ENCODE results near the gene SUN1.
"Not testable (repeated sequence)": the region's sequence is repeated elsewhere in the genome, so short reads cannot be mapped to it uniquely, and the experiment has no call there.

SUN1 gene

DNA sequence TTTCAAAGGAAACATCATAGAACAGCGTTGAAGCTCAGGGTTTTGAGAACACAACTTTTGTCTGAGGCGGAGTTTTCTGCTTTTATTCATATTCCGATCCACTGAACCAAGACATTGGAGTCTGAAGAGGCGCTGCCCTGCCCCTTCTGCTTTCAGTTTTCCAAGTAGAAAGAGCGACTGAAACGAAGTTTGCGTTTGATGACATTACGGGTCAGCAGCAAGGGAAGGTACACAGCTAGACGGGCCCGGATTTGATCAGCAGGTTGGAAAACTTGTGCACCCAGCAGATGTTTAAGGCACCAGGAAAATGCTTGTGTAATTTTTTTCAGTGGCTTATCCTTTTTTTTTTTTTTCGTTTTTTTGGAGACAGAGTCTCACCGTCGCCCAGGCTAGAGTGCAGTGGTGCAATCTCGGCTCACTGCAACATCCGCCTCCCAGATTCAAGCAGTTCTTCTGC is 720 bp downstream of the SUN1 start:
- FAIRE-seq: no peak

DNA sequence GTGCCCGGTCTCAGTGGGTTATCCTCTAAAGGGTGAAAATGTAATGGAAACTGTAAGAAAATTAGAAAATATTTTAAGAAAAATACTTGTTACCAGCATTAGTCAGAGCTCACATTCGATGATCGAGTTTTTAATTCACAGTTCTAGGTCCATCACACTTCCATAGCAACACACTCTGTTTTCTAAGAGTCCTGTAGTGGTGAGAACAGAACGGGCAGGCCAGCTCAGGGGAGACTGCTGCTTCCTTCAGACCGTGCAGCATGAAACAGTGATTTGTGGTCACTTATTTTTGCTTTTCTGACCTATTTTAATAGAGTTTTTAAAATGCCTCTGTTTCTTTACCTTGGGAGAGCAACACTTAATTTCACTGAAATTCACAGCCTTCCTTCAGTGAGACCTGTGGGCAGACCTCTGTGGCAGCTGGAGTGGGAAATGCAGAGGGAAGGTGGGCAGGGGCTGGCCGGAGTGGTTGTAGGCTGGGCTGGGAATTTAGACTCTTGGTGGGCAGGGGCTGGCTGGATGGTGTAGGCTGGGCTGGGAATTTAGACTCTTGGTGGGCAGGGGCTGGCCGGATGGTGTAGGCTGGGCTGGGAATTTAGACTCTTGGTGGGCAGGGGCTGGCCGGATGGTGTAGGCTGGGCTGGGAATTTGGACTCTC is 1.5 kb downstream of the SUN1 start:
- no peak for FAIRE-seq
- DNase-seq (ENCODE audit: extremely low spot score, insufficient read length, low read depth): no peak

More for the DNA sequence above, 720 bp downstream of the SUN1 start:
- DNase-seq (ENCODE audit: extremely low spot score, insufficient read length, low read depth): no peak

DNA sequence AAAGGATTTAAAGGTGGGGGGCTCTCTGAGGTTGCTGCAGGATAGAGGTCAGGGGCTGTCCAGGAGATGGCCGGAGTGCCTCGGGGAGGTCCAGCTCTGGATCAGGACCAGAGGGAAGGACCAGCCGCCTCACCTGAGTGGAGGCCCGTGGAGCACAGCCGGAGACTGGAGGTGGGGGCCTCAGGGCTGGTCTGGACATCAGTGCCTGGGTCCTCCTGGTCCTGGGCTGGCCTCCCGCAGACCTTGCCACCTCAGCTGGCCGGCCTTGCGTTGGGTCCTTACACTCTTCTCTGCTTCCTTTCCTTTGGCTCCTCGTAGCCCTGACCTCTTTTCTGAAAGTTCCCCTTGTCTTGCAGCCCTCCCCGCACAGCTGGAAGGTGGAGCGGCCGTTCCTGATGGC is 2.0 kb downstream of the SUN1 start:
- DNase-seq (ENCODE audit: extremely low spot score, insufficient read length, low read depth) (no peak), FAIRE-seq (no peak)

DNA sequence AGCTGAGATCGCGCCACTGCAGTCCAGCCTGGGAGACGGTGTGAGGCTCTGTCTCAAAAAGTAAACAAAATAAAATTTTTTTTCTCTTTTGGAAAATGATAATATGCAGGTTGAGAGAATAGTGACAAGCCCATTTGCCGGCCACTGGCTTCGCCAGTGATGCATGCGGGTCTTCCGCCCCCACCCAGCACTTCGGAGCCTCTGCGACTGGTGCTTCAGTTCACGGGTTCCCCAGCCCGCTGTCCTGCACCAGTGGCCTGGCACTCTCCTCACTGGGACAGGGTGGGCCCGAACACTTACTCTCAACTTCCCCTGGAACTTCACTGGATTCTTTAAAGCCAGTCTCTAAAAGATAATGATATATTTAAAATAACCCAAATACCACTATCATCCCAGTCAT is 2.7 kb downstream of the SUN1 start:
- FAIRE-seq (no peak), DNase-seq (ENCODE audit: extremely low spot score, insufficient read length, low read depth) (no peak)

DNA sequence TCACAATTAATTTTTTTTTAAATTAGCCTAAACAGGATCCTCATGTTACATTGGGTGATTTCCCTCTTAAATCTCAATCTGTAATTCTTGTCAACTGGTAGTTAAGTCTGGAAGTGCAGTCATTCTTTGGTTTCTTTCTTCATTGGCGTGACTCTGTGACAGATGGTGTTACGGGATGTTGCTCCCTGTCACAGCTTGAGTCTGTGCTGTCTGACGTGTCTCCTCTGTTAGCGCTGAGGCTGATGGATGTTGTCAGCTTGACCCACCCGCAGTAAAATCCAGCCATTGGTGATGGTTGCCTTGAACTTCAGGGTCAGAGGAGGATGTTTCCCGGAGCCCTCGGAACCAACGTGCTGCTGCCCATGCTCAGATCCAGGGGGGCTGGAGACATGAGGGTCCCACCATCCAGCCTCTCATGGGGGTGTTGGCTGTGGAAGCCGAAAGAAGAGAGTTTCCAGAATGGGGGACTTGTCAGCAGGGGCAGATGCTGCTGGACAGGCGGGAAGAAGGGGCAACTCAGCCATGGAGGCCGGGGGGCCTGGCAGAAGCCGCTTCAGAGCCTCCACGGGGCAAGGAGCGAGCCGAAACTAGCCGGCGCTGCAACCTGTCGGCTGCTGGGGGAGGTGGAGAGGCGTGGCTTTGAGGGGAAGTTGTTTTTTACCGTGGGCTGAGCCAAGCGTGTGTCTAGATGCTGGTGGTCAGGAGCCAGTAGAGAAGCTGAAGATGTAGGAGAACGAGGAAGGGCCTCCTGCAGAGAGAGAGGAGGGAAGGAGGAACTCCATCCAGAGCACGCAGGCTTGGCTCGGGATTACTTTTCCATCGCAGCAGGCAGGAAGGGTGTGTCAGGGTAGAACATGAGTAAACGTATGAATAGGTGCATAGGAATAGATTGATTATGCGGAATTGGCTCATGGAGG is 3.5 kb downstream of the SUN1 start:
- peak; percentile 75 for FAIRE-seq

DNA sequence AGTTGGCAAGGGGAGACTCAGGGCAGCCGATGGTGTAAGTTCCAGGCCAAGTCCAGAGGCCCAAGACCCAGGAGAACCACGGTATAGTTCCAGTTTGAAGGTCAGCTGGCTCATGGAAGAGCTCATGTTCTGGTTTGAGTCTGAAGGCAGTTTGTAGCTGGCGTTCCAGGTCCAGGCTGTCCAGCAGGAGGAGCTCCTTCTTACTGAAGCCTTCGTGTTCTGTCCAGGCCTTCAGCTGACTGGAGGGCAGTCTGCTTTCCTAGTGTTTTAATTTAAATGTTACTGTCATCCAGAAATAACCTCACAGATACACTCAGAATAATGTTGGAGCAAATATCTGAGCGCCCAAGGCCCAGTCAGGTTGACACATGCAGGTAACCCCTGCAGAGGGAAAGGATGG is 4.2 kb downstream of the SUN1 start:
- FAIRE-seq (no peak), DNase-seq (ENCODE audit: extremely low spot score, insufficient read length, low read depth) (no peak)

More for the DNA sequence above, 3.5 kb downstream of the SUN1 start:
- no peak for DNase-seq (ENCODE audit: extremely low spot score, insufficient read length, low read depth)

DNA sequence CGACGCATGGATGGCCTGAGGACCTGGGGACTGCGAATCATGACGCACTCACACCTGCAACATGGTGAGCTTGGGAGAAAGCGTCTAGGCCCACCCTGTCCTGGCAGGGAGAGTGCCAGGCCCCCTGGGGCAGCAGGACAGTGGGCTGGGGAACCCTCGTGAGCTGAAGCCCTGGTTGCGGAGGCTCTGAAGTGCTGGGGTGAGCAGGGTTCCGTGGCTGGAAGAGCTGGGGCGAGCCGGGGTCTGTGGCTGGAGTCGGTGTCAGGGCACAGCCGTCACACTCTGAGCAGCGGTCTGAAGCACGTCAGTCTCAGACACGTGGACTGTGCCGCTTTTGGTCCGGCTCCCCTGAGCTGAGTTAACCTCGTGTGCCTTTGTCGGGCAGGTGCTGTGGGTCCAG is 4.7 kb downstream of the SUN1 start:
- DNase-seq (ENCODE audit: extremely low spot score, insufficient read length, low read depth) (no peak), FAIRE-seq (no peak)

DNA sequence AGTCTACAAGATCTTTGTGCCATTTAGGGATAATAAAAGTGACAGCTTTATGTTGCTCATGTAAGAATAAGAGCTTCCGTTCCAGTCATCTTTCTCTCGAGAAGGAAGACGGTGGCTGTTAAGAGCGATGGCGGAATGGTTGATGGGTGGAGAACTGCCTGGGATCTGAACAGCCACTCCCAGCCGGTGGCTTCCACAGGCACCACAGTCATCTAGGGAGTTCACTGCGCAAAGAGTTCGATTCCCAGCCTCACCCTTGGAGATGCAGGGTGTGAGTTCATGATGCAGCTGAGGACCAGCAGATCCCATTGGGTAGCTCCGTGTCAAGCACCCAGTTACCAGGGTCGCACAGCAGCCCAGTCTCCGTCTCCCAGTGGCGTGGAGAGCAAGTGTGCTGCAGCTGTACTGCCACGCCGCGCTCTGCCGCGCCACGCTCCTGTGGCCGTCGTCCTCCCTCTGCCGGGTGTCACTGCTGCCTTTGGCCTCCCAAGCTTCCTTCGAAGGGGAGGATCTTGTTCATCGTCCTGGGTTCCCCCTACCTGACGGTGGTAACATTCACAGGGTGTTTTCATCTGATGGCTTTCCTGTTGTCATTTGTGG is 7.8 kb downstream of the SUN1 start:
- no peak for FAIRE-seq

DNA sequence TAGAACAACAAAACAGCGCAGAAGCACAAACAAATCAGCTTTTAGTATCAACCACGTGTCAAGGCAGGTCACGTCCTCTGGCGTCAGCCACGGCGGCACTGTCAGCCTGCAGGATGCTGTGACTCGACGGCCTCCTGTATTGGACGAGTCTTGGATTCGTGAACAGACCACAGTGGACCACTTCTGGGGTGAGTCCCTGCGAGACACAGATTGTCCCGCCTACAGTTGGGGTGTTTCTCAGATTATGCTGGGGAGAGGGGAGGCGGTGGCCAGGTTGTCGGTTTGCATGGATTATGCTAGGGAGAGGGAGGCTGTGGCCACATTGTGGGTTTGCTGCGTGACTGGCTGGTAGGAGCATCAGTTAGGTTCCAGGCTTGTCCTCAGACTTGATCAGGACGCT is 9.7 kb downstream of the SUN1 start:
- no peak for DNase-seq (ENCODE audit: extremely low spot score, insufficient read length, low read depth)
- FAIRE-seq: no peak

More for the DNA sequence above, 7.8 kb downstream of the SUN1 start:
- no peak for DNase-seq (ENCODE audit: extremely low spot score, insufficient read length, low read depth)

DNA sequence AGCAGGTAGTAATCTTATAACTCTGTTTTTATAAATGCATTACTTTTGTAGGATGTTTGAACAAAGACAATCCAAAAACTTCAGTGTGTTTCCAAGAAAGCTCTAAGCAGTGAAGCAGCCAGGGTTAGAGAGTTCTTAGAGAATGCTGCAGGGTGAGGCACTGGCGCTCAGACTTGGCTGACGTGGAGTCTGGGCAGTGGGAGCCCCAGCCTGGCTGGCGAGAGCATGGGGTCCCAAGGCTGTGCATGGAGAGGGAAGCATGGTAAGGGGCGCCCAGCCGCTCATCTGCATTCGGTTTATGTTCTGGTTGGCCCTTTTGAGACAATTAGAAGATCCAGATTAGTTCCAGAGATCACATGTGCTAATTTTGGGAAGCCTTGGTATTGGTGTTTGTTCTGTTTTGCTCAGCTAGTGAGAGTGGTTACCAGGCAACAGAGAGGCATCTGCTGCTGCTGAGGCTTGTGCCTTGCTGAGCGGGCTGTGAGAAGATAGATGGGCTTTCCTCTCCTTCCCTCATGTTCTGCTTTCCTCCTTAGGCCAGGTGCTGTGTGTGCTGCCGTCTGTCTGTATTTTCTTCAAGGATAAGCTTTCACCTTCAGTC is 10.3 kb downstream of the SUN1 start:
- FAIRE-seq (no peak), DNase-seq (ENCODE audit: extremely low spot score, insufficient read length, low read depth) (no peak)

DNA sequence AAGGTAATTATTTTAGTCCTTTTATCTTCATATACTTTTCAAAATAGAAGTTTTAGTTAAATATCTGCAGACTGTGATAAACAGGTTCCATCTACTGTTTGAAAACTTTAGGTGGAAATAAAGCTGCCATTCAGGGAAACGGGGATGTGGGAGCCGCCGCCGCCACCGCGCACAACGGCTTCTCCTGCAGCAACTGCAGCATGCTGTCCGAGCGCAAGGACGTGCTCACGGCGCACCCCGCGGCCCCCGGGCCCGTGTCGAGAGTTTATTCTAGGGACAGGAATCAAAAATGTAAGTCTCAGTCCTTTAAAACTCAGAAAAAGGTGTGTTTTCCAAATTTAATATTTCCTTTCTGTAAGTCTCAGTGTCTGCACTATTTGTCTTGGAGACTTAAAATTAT is 11.0 kb downstream of the SUN1 start:
- no peak for FAIRE-seq

DNA sequence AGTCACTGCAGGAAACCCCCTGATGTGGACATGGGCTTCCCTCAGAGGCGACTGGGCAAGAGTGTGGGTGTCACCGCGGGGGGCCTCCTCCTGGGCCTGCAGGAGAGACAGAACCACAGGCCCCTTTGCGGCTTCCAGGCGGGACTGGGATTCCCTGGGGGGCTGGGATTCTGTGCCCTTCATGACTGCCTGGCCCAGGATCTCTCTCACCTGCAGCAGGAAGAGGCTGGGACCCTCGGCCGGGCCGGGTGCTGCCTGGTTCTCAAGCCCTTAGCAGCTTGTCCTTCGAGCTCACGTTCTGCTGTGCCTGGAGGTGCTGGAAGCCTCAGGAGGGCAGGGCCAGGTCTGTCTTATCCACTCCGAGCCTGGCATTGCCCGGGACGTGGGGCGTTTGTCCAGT is 11.8 kb downstream of the SUN1 start:
- DNase-seq (ENCODE audit: extremely low spot score, insufficient read length, low read depth): no peak
- FAIRE-seq: no peak

More for the DNA sequence above, 11.0 kb downstream of the SUN1 start:
- no peak for DNase-seq (ENCODE audit: extremely low spot score, insufficient read length, low read depth)

DNA sequence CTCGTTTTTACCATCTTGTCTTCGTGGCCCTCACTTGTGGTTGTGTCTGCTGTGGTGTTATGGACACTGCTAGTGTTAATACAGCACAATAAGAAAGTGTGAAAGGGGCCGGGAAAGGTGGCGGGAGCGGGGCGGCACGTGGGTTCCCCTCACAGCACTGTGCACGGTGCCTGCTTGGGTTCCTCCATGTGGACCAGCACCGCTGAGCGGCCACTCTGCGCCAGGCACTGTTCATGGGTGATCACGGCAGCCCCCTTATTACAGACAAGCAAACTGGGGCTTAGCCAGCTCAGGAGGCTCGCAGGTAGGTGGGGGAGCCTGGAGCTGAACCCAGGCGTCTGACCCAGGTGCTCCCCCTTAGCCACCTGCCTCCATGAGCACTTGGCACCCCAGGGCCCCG is 12.2 kb downstream of the SUN1 start:
- no peak for FAIRE-seq

DNA sequence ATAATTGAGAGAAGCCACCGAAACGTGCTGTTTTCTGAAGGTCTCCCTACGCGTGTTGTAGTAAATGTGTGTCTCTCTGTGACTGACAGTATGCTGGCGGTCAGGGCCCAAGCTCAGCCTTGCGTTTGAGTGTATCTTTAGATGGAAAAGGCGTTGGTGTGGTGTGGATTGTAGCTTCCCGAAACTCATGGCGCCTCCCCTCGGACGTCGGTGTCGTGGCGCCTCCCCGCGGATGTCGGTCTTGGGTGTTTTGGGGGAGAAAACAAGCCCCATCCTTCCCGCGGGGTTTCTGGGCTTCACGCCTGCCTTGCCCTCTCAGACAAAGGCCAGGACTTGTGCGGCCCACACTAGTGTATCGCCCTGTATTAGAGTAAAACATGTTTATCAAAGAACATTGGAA is 12.8 kb downstream of the SUN1 start:
- no peak for DNase-seq (ENCODE audit: extremely low spot score, insufficient read length, low read depth)
- no peak for FAIRE-seq

More for the DNA sequence above, 12.2 kb downstream of the SUN1 start:
- no peak for DNase-seq (ENCODE audit: extremely low spot score, insufficient read length, low read depth)

DNA sequence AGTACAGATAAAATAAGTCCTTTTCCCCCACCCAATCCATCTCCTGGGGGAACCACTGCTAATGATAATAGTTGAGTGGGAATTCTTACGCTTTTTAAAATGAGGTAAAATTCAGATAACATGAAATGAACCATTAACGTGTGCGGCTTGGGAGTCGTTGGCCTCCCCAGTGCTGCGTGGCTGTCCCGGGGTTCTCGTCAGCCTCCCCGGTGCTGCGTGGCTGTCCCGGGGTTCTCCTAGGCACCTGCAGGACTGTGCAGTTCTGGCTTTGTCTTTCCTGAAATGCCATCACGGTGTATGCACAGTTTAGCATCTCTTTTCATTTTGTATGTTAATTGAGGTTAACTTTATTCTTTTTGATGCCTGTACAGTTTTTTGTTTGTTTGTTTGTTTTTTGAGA is 13.5 kb downstream of the SUN1 start:
- DNase-seq (ENCODE audit: extremely low spot score, insufficient read length, low read depth) (no peak), FAIRE-seq (no peak)

DNA sequence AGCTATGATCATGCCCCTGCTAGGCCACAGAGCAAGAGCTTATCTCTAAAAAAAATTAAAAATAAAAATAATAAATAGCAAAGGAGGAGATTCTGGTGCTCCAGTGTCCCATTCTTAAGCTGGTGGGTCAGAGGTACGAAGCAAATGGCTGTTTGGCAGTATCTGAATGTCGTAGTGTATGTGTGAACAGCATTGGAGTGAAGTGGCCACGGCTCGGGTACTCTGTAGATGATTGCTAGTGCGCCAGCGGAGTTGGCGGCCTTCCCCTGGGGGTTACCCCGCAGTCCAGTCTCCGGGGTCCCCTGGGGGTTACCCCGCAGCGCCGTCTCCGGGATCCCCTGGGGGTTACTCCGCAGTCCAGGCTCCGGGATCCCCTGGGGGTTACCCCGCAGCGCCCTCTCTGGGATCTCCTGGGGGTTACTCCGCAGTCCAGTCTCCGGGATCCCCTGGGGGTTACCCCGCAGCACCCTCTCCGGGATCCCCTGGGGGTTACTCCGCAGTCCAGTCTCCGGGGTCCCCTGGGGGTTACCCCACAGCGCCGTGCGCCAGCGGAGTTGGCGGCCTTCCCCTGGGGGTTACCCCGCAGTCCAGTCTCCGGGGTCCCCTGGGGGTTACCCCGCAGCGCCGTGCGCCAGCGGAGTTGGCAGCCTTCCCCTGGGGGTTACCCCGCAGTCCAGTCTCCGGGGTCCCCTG is 14.8 kb downstream of the SUN1 start:
- FAIRE-seq; DNase-seq (ENCODE audit: extremely low spot score, insufficient read length, low read depth): not testable (repeated sequence)

DNA sequence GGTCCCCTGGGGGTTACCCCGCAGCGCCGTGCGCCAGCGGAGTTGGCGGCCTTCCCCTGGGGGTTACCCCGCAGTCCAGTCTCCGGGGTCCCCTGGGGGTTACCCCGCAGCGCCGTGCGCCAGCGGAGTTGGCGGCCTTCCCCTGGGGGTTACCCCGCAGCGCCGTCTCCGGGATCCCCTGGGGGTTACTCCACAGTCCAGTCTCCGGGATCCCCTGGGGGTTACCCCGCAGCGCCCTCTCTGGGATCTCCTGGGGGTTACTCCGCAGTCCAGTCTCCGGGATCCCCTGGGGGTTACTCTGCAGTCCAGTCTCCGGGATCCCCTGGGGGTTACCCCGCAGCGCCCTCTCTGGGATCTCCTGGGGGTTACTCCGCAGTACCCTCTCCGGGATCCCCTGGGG is 15.5 kb downstream of the SUN1 start:
- not testable (repeated sequence) for FAIRE-seq; DNase-seq (ENCODE audit: extremely low spot score, insufficient read length, low read depth)

DNA sequence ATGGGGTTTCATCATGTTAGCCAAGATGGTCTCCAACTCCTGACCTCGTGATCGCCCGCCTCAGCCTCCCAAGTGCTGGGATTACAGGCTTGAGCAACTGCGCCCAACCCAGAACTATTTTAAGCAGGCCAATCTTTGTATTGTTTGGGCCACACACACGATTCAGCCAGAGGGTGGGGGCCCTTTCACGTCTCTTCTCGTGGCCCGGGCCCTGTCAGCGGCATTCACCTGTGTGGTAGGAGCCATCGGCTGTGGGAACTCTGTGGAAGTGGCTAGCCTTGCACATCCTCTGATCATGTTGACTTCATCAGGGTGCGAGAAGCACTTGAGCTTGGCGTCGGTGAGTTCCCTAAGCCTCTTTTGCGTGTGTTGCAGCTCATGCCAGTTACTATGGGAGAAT is 16.9 kb downstream of the SUN1 start:
- DNase-seq (ENCODE audit: extremely low spot score, insufficient read length, low read depth) (no peak), FAIRE-seq (no peak)

DNA sequence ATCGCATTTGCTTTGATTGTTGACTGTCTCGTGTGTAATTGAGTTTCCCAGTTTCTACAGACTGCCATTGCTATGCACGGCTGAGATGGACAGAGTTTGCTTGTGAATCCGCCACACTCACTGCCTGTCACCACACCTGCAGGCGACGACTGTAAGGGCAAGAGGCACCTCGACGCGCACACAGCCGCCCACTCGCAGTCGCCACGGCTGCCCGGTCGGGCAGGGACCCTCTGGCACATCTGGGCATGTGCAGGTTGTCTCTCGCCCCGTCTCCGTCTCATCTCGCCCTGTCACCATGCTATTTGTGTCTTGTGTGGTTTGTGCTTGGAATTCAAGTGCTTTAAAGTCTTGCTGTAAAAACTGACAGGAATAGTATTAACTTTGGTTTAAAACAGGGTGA is 17.5 kb downstream of the SUN1 start:
- DNase-seq (ENCODE audit: extremely low spot score, insufficient read length, low read depth) (no peak), FAIRE-seq (no peak)

DNA sequence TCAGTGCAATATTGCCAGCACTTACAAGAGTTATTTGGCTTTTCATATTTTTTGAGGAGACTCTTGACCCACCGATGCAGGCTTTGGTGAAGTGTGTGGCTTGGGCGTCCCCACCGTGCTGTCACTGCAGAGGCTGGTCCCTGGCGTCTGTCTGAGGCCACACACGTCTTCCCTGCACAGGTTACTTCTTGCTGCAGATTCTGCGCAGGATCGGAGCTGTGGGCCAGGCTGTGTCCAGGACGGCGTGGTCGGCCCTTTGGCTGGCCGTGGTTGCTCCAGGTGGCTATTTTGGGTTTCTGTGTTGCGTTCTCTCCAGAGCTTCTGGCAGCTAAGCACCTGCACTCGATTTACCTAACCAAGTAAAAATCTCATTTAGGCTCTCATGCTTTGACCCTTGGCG is 18.9 kb downstream of the SUN1 start:
- FAIRE-seq (no peak), DNase-seq (ENCODE audit: extremely low spot score, insufficient read length, low read depth) (no peak)

Data from GM18507 (cell line).